GM12878 (cell line): ENCODE results near the gene CSNK2A1. TPM values are rescaled to one million over a fixed set of nuclear protein-coding genes. Genes with fewer than 3 reads are reported as not detected.

Experiments used
- ATAC-seq: fragments of 200-7000 bp; cut with Tn5 transposase; 3 replicates; pipeline ENCODE4 v1.9.1; 2020; ENCODE audit warnings: mild to moderate bottlenecking, moderate library complexity
- BruUV-seq: library from RNA; stranded (reverse); fragments of 400-500 nt; replicated peaks from 2 replicates; lab custom pipeline; 2021; lab: Mats Ljungman, UMichigan
- CTCF ChIA-PET: fragments of 300-600 bp; sonication (Branson Sonifier 250); formaldehyde crosslinking; extraction: SDS; loops from one replicate; lab custom pipeline; 2021; ENCODE audit warnings: inconsistent platforms; lab: Yijun Ruan, JAX
- POLR2A ChIA-PET: fragments of 350-600 bp; formaldehyde crosslinking; extraction: SDS; loops from one replicate; lab custom pipeline; 2021; ENCODE audit warnings: inconsistent platforms; lab: Charles Lee
- RAD21 ChIA-PET: fragments of 300-600 bp; sonication (Branson Sonifier 250); formaldehyde crosslinking; loops from one replicate; lab custom pipeline; 2023; ENCODE audit warnings: antibody characterized with exemption; ENCODE audit not compliant: unreplicated experiment; lab: Charles Lee
- SMC1A ChIA-PET: fragments of 300-600 bp; sonication (Branson Sonifier 250); formaldehyde crosslinking; loops from one replicate; lab custom pipeline; 2023; ENCODE audit not compliant: unreplicated experiment, uncharacterized antibody; lab: Charles Lee
- DNase-seq: peaks from one replicate; pipeline ENCODE4 v3.0.0-alpha.2; 2011; ENCODE audit warnings: low read depth, low spot score
- FAIRE-seq: peaks from 3 replicates; lab custom pipeline; 2011; peaks lifted over from hg19 to GRCh38; lab: Jason Lieb, UNC
- H2AFZ ChIP-seq: 2 replicates; pipeline ENCODE4 v1.6.0; 2011; ENCODE audit warnings: low read depth, low read length, control low read depth; ENCODE audit not compliant: control insufficient read depth
- H3K27ac ChIP-seq: 2 replicates; pipeline ENCODE4 v1.5.1; 2011; ENCODE audit warnings: control low read depth; ENCODE audit not compliant: control insufficient read depth, insufficient read depth
- H3K27me3 ChIP-seq, 2 experiments: replicated peaks in 1 of 2; 2 replicates each; pipeline versions ENCODE4 v1.6.0 to v1.6.1; 2011; ENCODE audit warnings: low read length in 1 of 2; ENCODE audit not compliant: control insufficient read depth in 2 of 2, insufficient read depth in 2 of 2
- H3K36me3 ChIP-seq, 2 experiments: 2 replicates each; pipeline ENCODE4 v1.5.1; 2011; ENCODE audit warnings: low read length in 1 of 2; ENCODE audit not compliant: control insufficient read depth in 2 of 2, insufficient read depth in 2 of 2
- H3K4me1 ChIP-seq: 2 replicates; pipeline ENCODE4 v1.6.1; 2011; ENCODE audit warnings: mild to moderate bottlenecking, low read length, moderate library complexity, mixed read lengths; ENCODE audit not compliant: control insufficient read depth, insufficient read depth
- H3K4me2 ChIP-seq: 2 replicates; pipeline ENCODE4 v1.6.0; 2011; ENCODE audit warnings: control low read depth; ENCODE audit not compliant: control insufficient read depth, insufficient read depth
- H3K4me3 ChIP-seq: fragments of 200-600 bp; sonication (generic); 2 replicates; pipeline ENCODE4 v1.5.1; 2016
- H3K79me2 ChIP-seq: 2 replicates; pipeline ENCODE4 v1.6.0; 2011; ENCODE audit warnings: low read length; ENCODE audit not compliant: control insufficient read depth, insufficient read depth
- H3K9ac ChIP-seq: 2 replicates; pipeline ENCODE4 v1.8.0; 2011; ENCODE audit warnings: low read length, control low read depth, mixed read lengths; ENCODE audit not compliant: control insufficient read depth, insufficient read depth
- H3K9me3 ChIP-seq: replicated peaks from 3 replicates; pipeline ENCODE4 v1.5.1; 2011; ENCODE audit warnings: mild to moderate bottlenecking, low read length; ENCODE audit not compliant: control insufficient read depth, insufficient read depth
- H4K20me1 ChIP-seq: 2 replicates; pipeline ENCODE4 v1.6.0; 2011; ENCODE audit not compliant: control insufficient read depth, insufficient read depth
- IRF5 ChIP-seq: fragments of 450-650 bp; IDR thresholded peaks from 2 replicates; pipeline ENCODE4 v1.6.1; 2017; ENCODE audit warnings: borderline replicate concordance
- MTA2 ChIP-seq: fragments of 450-650 bp; IDR thresholded peaks from 2 replicates; pipeline ENCODE4 v1.6.1; 2016; ENCODE audit warnings: low read depth, mild to moderate bottlenecking, moderate library complexity
- POLR2AphosphoS2 ChIP-seq: IDR thresholded peaks from 2 replicates; pipeline ENCODE4 v1.6.1; 2011; ENCODE audit warnings: low read depth, mild to moderate bottlenecking, low read length, improper control_type of control experiment, moderate library complexity
- WGBS: methylation state at CpG from one replicate; pipeline ENCODE4 v1.1.6; 2016; ENCODE audit warnings: low lambda C conversion rate; ENCODE audit not compliant: insufficient replicate concordance, insufficient coverage; ENCODE audit errors: missing lambda C conversion rate; 5-methylcytosine and 5-hydroxymethylcytosine counted together
- in situ Hi-C: fragments of 300-500 bp; cut with MboI; formaldehyde crosslinking; loops from 9 replicates; pipeline ENCODE4 v1.14.3; 2018; ENCODE audit warnings: mixed read lengths
- intact Hi-C: fragments of 100-400 bp; cut with micrococcal nuclease; formaldehyde crosslinking; loops from one replicate; pipeline ENCODE4 v1.14.2; 2022; ENCODE audit not compliant: unreplicated experiment
- polyA plus RNA-seq, 11 experiments: library from polyadenylated mRNA; depleted of rRNA in 4 of 11; unstranded in 6 of 11; stranded (reverse) in 5 of 11; fragments of >200 nt; fragmentation: Nextera tagmentation in 4 of 11; fragmentation: Illumina TruSeq in 1 of 11; extraction: Ambion mirVana in 4 of 11; extraction: Trizol in 1 of 11; gene quantifications; 1 replicate in 1 of 11; 2 replicates in 10 of 11; pipeline versions ENCODE4 v1.2.1 to v1.2.3, GENCODE V29; 2011 to 2016; ENCODE audit warnings: inconsistent platforms in 2 of 11, missing spikeins in 2 of 11, low read depth in 1 of 11
- total RNA-seq, 4 experiments: library from RNA; depleted of rRNA in 3 of 4; stranded (reverse); fragments of >200 nt in 3 of 4; fragmentation: Illumina TruSeq in 1 of 4; extraction: Trizol in 1 of 4; gene quantifications; 2 replicates each; pipeline versions ENCODE4 v1.2.1 to v1.2.3, GENCODE V29; 2013 to 2021
- TF ChIP-seq, protein P1 (sequence below): fragments of 450-650 bp; IDR thresholded peaks from 2 replicates; pipeline ENCODE4 v1.6.1; 2017; ENCODE audit warnings: mild to moderate bottlenecking, moderate library complexity
- TF ChIP-seq, protein P2 (sequence below): fragments of 450-650 bp; conservative IDR thresholded peaks from 2 replicates; pipeline ENCODE4 v1.6.1; 2017; ENCODE audit warnings: mild to moderate bottlenecking, moderate library complexity

The CSNK2A1 gene
- total and polyA plus RNA-seq, 10 of the 15 experiments (the other 5 are each of a cell fraction or from before 2014, with no cell fraction given), result 47.6 to 199 (median 95.0) TPM

DNA sequence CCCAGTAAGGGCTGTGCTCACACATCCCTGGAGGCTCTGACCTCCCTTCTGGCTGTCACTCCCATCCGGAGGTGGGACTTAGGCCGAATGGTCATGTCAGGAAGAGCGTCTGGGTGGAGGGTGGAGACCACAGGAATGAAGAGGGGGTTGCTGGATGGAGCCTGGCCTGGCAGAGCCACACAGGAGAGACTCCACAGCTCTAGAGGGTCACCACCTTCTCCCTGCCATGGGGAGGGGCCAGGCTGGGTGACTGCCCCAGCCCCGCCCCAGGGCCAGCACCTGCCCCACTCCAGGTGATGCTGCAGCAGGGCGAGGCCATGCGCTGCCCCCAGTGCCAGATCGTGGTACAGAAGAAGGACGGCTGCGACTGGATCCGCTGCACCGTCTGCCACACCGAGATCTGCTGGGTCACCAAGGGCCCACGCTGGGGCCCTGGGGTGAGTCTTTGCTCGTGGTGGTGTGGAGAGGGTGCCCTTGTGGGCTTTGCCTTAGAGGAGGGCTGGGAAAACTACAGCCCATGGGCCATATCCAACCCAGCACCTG lies 114.9 kb downstream of the CSNK2A1 start (continued):
- no peak for TF ChIP-seq POLR2AphosphoS2
- TF ChIP-seq, all 136 proteins: peak for 0

DNA sequence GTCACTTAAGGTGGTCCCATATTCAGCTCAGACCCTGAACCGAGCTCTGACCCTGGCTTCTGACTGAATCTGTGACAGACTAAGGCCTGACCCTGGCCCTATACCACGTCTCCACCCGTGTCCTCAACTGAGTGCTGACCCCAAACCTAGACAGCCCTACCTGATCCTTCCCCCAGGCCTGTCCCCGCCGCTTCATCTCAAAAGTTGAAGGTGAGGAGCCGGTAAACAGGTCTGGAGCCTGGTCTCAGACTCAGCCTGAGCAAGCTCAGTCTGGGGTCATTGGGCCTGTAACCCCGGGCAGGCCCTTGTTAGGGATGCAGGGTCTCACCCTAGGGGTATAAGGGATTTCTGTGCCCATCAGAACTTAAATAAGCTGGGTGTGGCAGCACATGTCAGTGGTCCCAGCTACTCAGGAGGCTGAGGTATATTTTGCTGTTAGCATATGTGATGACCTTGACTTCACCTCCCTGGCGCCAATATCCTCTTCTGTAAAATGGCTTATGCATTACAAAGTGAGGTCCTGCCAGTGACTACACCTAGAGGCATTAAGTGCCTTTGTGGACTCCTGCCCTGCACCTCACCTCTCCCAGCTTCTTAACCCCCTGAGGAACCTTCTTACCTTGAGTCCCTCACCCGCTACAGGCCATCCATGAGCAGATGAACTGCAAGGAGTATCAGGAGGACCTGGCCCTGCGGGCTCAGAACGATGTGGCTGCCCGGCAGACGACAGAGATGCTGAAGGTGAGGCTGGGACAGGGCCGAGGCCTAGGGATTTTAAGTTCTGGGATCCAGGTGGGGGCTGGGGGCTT lies 115.5 kb downstream of the CSNK2A1 start:
- RAD21 ChIA-PET, result no interaction called here
- CTCF ChIA-PET, result interaction anchor here (1.1 to 1.6 kb wide), 2 partner anchors 14 to 48 kb away, joined by 3 to 4 read pairs; partner anchors contain the start of gene TRIB3
- Histone ChIP-seq H3K27ac (no peak overlapping the region), H3K9me3 (no peaks in the 10 kb centered on the region), H3K27me3 (no peaks in the 10 kb centered on the region), H3K4me3 (no peak overlapping the region), H3K36me3 (peaks cover 13 to 16% of the 10 kb centered on the region in 2 experiments), H3K4me1 (peaks cover 2% of the 10 kb centered on the region), H4K20me1 (no peaks in the 10 kb centered on the region), H2AFZ (no peak overlapping the region), H3K4me2 (no peak overlapping the region), H3K9ac (no peak overlapping the region), H3K79me2 (no peaks in the 10 kb centered on the region)
- TF ChIP-seq, protein P1, sequence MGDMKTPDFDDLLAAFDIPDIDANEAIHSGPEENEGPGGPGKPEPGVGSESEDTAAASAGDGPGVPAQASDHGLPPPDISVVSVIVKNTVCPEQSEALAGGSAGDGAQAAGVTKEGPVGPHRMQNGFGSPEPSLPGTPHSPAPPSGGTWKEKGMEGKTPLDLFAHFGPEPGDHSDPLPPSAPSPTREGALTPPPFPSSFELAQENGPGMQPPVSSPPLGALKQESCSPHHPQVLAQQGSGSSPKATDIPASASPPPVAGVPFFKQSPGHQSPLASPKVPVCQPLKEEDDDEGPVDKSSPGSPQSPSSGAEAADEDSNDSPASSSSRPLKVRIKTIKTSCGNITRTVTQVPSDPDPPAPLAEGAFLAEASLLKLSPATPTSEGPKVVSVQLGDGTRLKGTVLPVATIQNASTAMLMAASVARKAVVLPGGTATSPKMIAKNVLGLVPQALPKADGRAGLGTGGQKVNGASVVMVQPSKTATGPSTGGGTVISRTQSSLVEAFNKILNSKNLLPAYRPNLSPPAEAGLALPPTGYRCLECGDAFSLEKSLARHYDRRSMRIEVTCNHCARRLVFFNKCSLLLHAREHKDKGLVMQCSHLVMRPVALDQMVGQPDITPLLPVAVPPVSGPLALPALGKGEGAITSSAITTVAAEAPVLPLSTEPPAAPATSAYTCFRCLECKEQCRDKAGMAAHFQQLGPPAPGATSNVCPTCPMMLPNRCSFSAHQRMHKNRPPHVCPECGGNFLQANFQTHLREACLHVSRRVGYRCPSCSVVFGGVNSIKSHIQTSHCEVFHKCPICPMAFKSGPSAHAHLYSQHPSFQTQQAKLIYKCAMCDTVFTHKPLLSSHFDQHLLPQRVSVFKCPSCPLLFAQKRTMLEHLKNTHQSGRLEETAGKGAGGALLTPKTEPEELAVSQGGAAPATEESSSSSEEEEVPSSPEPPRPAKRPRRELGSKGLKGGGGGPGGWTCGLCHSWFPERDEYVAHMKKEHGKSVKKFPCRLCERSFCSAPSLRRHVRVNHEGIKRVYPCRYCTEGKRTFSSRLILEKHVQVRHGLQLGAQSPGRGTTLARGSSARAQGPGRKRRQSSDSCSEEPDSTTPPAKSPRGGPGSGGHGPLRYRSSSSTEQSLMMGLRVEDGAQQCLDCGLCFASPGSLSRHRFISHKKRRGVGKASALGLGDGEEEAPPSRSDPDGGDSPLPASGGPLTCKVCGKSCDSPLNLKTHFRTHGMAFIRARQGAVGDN, result no peak
- no peak for TF ChIP-seq MTA2
- TF ChIP-seq IRF5, result no peak
- TF ChIP-seq, protein P2, sequence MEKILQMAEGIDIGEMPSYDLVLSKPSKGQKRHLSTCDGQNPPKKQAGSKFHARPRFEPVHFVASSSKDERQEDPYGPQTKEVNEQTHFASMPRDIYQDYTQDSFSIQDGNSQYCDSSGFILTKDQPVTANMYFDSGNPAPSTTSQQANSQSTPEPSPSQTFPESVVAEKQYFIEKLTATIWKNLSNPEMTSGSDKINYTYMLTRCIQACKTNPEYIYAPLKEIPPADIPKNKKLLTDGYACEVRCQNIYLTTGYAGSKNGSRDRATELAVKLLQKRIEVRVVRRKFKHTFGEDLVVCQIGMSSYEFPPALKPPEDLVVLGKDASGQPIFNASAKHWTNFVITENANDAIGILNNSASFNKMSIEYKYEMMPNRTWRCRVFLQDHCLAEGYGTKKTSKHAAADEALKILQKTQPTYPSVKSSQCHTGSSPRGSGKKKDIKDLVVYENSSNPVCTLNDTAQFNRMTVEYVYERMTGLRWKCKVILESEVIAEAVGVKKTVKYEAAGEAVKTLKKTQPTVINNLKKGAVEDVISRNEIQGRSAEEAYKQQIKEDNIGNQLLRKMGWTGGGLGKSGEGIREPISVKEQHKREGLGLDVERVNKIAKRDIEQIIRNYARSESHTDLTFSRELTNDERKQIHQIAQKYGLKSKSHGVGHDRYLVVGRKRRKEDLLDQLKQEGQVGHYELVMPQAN, result no peak
- no peak for ATAC-seq
- SMC1A ChIA-PET, result no interaction called here
- POLR2A ChIA-PET, result interaction anchor here (1.2 kb wide), 1 partner anchor 67 kb away, joined by 4 read pairs; no protein-coding TSS in a partner anchor
- WGBS, result 93% methylated on average over 14 of the region's 14 CpGs
- in situ Hi-C loops, result no loop called here
- no peak for FAIRE-seq
- intact Hi-C loops, result no loop called here
- DNase-seq, result no peak
- BruUV-seq, result no TSS peak
